CD4-positive, alpha-beta T cell treated with Interleukin-2 at 100 ng/mL for 4 hours (primary cell): Measurements from ENCODE around the gene SUCNR1.
"Not testable (repeated sequence)": the region's sequence is repeated elsewhere in the genome, so short reads cannot be mapped to it uniquely, and the experiment has no call there.

Experiments
- DNase-seq: peaks from one replicate; pipeline ENCODE4 v3.0.0-alpha.2; 2020; ENCODE audit warnings: low spot score

Gene SUCNR1, protein sequence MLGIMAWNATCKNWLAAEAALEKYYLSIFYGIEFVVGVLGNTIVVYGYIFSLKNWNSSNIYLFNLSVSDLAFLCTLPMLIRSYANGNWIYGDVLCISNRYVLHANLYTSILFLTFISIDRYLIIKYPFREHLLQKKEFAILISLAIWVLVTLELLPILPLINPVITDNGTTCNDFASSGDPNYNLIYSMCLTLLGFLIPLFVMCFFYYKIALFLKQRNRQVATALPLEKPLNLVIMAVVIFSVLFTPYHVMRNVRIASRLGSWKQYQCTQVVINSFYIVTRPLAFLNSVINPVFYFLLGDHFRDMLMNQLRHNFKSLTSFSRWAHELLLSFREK

GRCh38 chr3:151873398-151873797 lies at the start of gene SUCNR1:
TSS of gene SUCNR1 (plus strand) at chr3:151873643. CDS start at chr3:151879893, 6,250 bp downstream.
- no peak for DNase-seq

DNA sequence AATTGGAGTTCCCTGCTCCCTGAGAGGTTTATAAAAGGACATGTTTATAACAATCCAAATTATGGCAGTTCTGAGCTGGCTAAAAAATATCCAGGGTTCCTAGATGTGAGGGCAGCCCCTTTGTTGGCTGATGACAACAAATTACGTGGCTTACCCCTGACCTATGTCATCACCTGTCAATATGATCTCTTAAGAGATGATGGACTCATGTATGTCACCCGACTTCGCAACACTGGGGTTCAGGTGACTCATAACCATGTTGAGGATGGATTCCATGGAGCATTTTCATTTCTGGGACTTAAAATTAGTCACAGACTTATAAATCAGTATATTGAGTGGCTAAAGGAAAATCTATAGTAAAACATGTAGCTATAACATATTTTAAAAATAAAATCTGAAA lies 45.6 kb upstream of the SUCNR1 start:
- DNase-seq, result no peak

DNA sequence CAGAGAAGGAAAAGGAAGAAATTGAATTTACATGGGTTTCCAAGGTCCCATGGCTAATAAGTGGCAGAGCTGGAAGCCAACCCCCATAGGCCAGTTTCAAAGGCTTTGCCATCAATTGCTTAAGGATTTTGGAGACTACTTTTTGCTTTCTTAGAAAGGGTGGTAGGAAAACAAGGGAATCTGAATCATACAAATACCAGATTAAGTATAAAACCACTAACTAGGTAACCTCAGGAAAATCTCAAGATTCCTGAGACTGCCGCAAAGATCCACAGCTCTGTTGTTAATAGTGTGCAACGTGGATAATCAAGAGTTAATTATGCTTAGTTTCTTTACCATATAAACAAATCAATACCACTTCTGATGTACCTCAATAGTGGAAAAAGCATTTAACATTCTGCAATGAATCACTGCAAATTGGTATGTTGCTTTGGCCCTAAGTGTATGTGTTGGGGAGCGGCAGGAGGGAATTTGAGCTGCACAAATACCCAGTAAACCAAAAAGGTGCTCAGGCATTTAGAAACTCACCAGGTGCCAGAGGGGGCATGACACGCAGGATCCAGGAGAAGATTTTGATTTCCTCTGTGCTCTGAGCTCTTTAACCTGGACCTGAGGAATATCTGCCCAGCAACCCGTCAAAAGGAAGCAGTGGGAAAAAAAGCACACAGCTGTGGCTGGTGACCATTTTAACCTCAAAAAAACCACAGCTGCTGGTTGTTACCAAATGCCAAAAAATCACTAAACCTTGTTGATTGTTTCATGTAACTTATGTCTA lies 37.5 kb upstream of the SUCNR1 start:
- DNase-seq, result no peak

DNA sequence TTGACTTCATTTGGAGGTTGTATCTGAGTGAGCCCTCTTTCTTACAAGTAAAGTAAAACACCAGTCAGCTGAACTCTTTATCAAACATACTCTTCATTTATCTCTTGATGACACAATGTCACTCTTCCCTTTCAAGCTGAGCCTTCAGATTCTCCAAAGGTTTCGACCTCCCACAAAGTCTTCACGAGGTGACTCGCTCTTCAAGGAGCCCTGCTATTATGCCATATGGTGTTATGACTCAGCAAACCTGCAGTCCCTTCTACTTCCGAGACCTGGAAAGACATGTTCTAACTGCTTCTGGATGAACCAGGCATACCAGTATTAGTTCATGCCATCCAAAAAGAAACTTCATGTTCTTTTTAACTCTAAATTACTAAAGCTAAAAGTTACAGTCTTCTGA lies 36.4 kb upstream of the SUCNR1 start:
- DNase-seq, result no peak

GRCh38 chr3:151838574-151839312 lies 34.7 kb upstream of the SUCNR1 start:
- peak; percentile 37 for DNase-seq

DNA sequence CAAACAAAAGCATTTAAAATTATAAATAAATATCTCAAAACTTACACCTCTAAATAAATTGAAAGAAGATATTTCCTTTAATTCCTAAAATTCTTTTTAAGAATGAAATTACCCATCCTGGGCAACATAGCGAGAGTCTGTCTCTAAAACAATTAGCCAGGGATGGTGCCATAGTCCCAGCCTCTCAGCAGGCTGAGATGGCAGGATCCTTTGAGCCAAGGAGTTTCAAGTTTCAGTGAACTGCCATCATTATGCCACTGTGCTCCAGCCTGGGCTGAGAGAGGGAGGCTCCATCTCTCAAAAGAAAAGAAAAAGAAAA lies 34.2 kb upstream of the SUCNR1 start:
- no peak for DNase-seq

DNA sequence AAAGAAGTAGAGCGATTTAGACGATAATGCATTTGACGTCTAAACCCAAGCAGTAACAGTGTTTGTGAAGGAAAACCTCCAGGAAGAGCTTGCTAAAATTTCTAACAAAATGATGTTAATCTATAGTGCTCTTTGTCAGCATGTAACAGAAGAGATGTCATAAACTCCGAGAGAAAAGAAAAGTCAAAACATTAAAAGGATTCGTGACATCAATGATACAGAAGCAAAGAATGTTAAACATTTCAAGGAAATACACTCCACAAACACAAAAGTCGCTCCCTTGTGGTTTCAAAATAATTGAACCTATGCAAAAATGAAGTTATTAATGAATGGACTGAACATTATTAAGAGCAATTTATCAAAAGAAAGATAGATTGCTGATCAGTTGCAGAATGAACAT lies 31.6 kb upstream of the SUCNR1 start:
- no peak for DNase-seq

GRCh38 chr3:151843275-151843674 lies 30.2 kb upstream of the SUCNR1 start:
- no peak for DNase-seq

DNA sequence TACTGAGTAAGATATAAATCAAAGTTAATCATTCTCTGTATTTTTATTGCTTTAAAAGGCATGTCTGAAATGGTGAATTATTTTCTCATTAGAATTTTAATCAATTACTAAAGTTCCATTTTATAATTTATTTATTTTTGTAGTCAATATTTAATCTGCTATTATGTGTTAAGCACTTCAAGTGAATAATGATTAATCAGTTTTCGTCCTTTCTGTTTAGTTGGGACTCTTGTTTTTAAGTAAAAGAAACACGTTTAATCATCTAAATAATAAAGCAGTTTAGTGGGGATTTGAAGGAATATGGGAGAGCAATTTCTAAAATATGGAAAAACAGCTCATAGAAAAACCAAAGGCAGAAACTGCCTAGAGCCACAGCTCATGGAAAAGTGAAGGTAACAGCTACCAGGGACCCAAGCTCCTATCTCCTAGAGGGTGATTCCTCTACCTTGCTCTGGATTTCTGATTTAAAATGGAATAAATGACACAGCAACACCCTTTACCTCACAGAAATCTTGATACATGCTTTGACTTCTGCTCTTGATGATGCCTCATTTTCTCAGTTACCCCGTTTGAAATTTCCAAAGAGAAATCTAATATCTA lies 28.0 kb upstream of the SUCNR1 start:
- no peak for DNase-seq

DNA sequence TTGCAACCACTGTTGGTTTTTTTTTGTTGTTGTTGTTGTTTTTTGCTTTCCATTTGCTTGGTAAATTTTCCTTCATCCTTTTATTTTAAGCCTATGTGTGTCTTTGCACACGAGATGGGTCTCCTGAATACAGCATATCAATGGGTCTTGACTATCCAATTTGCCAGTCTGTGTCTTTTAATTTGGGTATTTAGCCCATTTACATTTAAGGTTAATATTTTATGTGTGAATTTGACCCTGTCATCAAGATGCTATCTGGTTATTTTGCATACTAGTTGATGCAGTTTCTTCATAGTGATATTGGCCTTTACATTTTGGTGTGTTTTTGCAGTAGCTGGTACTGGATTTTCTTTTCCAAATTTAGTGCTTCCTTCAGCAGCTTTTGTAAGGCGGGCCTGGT lies 23.4 kb upstream of the SUCNR1 start:
- DNase-seq, result not testable (repeated sequence)

DNA sequence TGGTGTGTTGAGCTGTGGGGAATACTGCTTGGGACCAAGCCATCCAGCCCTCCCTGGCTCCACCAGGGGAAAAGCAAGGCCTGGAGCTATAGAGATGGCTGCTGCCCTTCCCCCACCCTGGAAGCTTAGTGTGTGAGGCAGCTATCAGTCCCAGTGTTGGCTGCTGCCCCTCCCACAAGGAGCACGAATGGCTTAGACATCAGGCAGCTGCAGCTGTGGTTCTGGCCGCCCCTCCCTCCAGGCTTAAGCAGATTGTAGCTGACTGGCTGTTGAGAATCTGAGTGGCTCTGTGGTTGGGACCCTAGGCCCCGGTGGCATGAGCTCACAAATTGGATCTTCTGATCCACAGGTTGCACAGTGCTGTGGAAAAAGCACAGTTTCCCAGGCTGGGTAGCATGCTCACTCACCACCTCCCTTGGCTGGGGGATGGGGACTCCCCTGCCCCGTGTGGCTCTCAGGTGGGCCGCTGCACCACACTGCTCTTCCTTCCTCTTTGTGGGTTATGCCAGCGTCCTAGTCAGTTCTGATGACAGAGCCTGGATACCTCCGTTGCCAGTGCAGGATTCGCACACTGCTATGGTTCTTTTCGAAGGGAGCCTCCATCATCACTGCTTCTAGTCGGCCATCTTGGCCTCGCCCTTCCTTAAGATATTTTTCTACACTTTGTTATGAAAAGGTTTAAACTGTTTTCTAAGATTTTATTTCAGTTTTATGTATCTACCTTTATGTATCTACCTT lies 21.2 kb upstream of the SUCNR1 start:
- DNase-seq, result no peak

DNA sequence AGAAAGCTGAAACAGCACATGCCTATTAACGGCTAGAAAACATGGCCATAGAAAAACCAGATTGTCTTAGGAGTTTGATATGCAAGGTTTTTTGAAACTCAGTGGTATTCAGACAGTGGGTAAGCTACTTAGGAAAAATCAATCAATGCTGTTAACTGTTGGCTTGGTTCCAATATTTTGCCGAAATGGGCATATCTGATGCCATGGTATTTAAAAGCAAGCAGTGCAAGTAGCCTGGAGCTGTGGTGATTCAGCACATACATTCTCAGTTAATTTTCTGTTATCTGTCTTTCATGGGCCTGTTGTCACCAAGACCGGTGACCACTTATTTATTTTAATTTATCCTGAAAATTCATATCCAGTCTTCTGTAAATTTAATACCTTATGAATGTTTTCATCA lies 17.3 kb upstream of the SUCNR1 start:
- no peak for DNase-seq

GRCh38 chr3:151856641-151857040 lies 16.8 kb upstream of the SUCNR1 start:
- DNase-seq, result no peak

DNA sequence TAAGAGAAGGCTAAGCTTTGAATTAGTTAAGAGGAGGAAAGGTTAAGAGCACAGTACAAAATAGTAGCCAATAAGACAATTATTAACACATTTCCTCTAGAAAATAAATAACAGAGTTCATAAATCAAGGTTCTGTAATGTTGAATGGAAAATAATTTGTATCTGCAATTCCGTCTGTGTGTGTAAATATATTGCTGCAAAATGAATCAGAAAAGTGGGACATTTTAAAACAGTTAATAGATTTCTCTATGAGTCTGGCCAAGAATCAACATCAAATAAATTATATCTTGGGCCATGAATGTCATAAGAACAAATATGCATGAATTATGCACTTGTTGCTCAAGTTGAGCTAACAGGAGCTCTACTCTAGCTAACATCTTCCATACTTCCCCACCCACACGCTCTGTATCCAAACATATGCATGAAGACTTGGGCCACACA lies 14.2 kb upstream of the SUCNR1 start:
- no peak for DNase-seq

DNA sequence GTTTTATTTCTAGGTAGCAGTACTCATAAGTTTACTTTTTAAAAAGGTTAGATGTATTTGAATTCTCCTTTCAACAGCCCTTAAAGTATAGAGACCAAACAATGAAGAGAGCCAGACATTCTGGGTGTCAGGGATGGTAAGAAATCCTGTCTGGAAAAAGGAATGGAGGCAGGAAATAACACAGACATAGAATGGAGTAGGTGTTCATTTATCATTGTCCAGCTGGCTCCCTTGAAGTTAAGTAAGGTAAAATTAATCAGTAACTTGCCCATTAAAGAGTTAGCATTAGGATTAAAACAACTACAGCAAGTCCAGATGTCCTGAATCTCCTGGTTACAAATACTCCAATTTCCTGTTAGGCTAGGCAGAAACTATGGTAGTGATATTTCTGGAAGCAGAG lies 13.5 kb upstream of the SUCNR1 start:
- no peak for DNase-seq

DNA sequence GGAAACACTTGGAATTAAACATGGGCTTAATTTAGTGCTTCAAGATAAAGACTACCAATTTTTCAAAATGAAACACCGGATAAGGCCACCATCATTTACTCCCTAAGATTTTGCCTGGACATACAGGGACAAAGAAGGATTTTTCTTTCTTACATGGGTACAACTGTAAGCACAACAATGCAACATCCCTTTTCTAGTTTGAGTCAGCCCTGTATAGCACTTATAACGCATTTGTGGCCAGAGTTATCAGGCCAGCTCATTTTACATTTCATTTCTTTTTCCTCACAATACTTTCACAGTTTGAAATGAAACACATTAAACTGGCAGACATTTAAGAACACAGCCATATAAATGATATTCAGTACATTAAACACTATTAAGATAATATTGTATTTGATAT lies 9.8 kb upstream of the SUCNR1 start:
- DNase-seq, result no peak

DNA sequence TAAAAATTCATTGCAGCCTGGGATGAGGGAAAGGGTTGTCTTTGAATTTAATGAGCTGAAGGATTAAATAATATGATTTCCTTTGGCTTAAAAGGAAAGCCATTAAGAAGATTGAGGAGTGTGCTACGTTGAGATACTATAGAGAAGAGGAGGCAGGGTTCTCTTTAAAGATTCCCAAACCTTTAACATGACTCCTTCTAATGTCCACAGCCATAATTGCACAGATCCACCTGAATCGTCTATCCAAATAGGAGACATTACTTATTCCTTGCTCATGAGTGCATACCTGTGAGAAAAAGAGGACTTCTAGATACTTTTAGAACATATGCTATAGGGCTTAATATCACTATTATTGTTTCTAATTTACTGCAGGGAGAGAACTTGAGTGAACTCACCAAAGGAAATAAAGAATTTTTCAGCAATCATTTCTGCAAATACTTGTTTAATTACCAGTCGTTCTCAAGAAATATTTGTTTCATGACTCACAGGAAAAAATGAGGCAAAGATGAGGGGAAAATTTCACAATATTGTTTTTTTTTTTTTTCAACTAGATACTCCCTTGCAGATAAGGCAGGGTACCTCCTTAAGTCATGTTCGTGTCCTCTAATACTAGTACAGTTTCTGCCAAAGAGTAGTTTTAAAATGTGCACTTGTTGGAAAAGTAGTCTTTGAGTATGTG lies 8.9 kb upstream of the SUCNR1 start:
- no peak for DNase-seq

- no peak for DNase-seq
These were observed 6.6 kb upstream of the SUCNR1 start for GRCh38 chr3:151866711-151867410.

DNA sequence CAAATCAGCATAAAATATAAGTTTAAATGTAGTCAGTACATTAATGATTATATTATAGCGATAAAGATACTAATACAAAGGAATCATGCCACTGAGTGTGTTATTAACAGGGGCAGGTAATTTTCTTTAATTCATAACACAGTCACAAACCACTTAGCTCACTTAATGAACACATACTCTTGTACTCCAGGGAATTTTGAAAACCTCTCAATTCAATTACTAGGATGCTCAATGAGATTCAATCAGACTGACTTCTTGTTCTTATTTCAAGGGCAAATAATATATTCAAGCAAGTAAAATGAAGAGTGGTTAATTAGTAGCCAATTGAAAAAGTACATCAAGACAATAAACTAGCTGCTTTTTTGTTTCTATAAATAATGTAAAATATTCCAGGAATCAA lies 5.8 kb upstream of the SUCNR1 start:
- DNase-seq, result no peak

DNA sequence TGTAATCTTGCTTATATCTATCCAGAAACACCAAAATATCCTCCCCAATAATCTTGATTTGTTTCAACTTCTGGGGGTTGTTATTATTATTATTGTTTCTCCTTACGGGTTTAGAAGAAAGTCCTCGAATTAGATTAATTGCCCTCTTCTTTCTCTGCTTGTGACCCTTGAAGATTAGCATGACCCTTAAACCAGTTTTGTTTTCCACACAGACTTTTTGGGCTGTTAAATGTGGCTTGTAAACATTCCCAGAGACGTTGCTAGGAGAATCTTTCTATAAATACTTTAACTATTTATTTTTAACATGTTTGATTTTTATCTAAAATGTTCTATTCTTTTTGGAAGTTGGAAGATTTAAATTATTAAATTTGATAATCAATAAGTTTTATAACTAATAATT lies 4.3 kb upstream of the SUCNR1 start:
- no peak for DNase-seq
